HepG2 (cell line): Measurements from ENCODE around the gene PRKAG1.

Experiments
- EZH2 ChIP-seq: conservative IDR thresholded peaks from 2 replicates; pipeline ENCODE4 v1.6.1; 2012; ENCODE audit warnings: mild to moderate bottlenecking, low read depth, low read length, moderate library complexity
- HDAC2 ChIP-seq: sonication (generic); formaldehyde crosslinking; IDR thresholded peaks from 2 replicates; pipeline ENCODE4 v1.4.0; 2020; ENCODE audit warnings: missing genetic modification reagents
- POLR2AphosphoS5 ChIP-seq: IDR thresholded peaks from 2 replicates; pipeline ENCODE4 v1.6.1; 2012; ENCODE audit warnings: low read depth, low read length
- U2AF2 ChIP-seq: fragments of 200-400 bp; formaldehyde crosslinking; IDR thresholded peaks from 2 replicates; pipeline ENCODE4 v1.6.1; 2017; ENCODE audit warnings: low read depth, mild to moderate bottlenecking, low read length
- ZGPAT ChIP-seq: IDR thresholded peaks from 2 replicates; pipeline ENCODE4 v1.6.1; 2016; ENCODE audit warnings: mild to moderate bottlenecking
- ZNF276 ChIP-seq: sonication (generic); formaldehyde crosslinking; IDR thresholded peaks from 2 replicates; pipeline ENCODE4 v1.4.0; 2020; ENCODE audit warnings: mild to moderate bottlenecking, low read depth, missing genetic modification reagents
- ZNF781 ChIP-seq: sonication (generic); formaldehyde crosslinking; IDR thresholded peaks from 2 replicates; pipeline ENCODE4 v1.5.1; 2020; ENCODE audit warnings: borderline replicate concordance, mild to moderate bottlenecking, missing genetic modification reagents; ENCODE audit errors: not compliant biosample characterization

- TF ChIP-seq ZGPAT (CRISPR knock-in tag) (no peak), EZH2 (no peak), U2AF2 (no peak), ZNF781 (CRISPR knock-in tag) (no peak), HDAC2 (CRISPR knock-in tag) (no peak), ZNF276 (CRISPR knock-in tag) (no peak), POLR2AphosphoS5 (no peak)
Measured at GRCh38 chr12:48985475-48985897, 33.1 kb downstream of the PRKAG1 start.
